ENCODE measurements around the gene BAZ1B.
A peak's percentile ranks its signal among the peaks of the same experiment; 100 is the strongest.

BAZ1B gene

GRCh38 chr7:73520673-73521635, 1.1 kb downstream of the BAZ1B start:
- peaks cover 11 to 13% of the 10 kb centered on the region in 2 donors for H3K4me1 ChIP-seq (ENCODE audit: control insufficient read depth in 2 of 2, insufficient read depth in 2 of 2, low read length in 2 of 2)
- peak overlapping the region; percentile 93 for H3K27ac ChIP-seq (ENCODE audit: low read depth in 2 of 2, low read length in 2 of 2)
- no peaks in the 10 kb centered on the region for H3K9me3 ChIP-seq (ENCODE audit: control insufficient read depth in 2 of 2, low read length in 2 of 2)
- H3K4me3 ChIP-seq (ENCODE audit: low read length in 2 of 2), result peak overlapping the region; percentile 83 to 95
- H3K27me3 ChIP-seq (ENCODE audit: control insufficient read depth in 2 of 2, insufficient read depth in 2 of 2, low read length in 2 of 2), result no peaks in the 10 kb centered on the region
- H3K9ac ChIP-seq (ENCODE audit: low read depth in 1 of 2, low read length in 2 of 2), result peak overlapping the region; percentile 78 to 85
- H3K36me3 ChIP-seq (ENCODE audit: control insufficient read depth in 2 of 2, insufficient read depth in 2 of 2, low read length in 2 of 2), result peaks cover 8% of the 10 kb centered on the region in 2 donors

DNA sequence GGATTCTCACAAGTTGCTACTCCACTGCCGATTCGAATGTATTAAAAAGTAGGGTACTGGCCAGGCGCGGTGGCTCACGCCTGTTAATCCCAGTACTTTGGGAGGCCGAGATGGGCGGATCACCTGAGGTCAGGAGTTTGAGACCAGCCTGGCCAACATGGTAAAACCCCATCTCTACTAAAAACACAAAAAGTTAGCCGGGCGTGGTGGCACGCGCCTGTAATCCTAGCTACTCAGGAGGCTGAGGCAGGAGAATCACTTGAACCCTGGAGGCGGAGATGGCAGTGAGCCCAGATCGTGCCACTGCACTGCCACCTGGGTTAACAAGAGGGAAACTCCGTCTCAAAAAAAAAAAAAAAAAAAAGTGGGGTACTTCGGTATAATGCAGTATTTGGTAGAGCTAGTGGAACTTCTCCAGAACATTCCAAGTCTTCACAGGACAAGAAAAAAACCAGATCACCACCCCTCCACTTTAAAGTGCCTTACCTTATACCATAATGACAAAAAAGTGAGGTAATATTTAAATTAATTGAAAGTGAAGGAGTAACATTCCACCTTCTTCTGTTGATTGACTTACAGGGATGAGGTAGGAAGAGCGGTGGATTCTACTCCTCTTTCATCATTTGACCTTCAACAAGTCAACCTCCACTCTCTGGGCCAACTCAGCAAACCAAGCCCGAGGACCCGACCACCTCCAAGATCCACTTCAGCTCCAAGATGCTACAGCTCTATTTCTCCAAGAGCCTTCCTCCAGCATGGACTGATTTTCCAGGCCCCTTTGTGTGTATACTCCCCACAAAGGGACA, 2.0 kb downstream of the BAZ1B start:
- peak overlapping the region; percentile 8 to 83 for H3K4me3 ChIP-seq (ENCODE audit: low read length in 2 of 2)
- no peaks in the 10 kb centered on the region for H3K9me3 ChIP-seq (ENCODE audit: control insufficient read depth in 2 of 2, low read length in 2 of 2)
- H3K27ac ChIP-seq (ENCODE audit: low read depth in 2 of 2, low read length in 2 of 2), result no peak overlapping the region
- H3K36me3 ChIP-seq (ENCODE audit: control insufficient read depth in 2 of 2, insufficient read depth in 2 of 2, low read length in 2 of 2), result peaks cover 12 to 14% of the 10 kb centered on the region in 2 donors
- H3K27me3 ChIP-seq (ENCODE audit: control insufficient read depth in 2 of 2, insufficient read depth in 2 of 2, low read length in 2 of 2), result no peaks in the 10 kb centered on the region
- peaks cover 11 to 13% of the 10 kb centered on the region in 2 donors for H3K4me1 ChIP-seq (ENCODE audit: control insufficient read depth in 2 of 2, insufficient read depth in 2 of 2, low read length in 2 of 2)
- peak overlapping the region in 1 of 2 donors; percentile 78 for H3K9ac ChIP-seq (ENCODE audit: low read depth in 1 of 2, low read length in 2 of 2)

- H3K4me3 ChIP-seq (ENCODE audit: low read length in 2 of 2), result no peak overlapping the region
- no peak overlapping the region for H3K27ac ChIP-seq (ENCODE audit: low read depth in 2 of 2, low read length in 2 of 2)
- H3K4me1 ChIP-seq (ENCODE audit: control insufficient read depth in 2 of 2, insufficient read depth in 2 of 2, low read length in 2 of 2), result peaks cover 11 to 13% of the 10 kb centered on the region in 2 donors
- no peaks in the 10 kb centered on the region for H3K27me3 ChIP-seq (ENCODE audit: control insufficient read depth in 2 of 2, insufficient read depth in 2 of 2, low read length in 2 of 2)
- no peaks in the 10 kb centered on the region for H3K9me3 ChIP-seq (ENCODE audit: control insufficient read depth in 2 of 2, low read length in 2 of 2)
- H3K36me3 ChIP-seq (ENCODE audit: control insufficient read depth in 2 of 2, insufficient read depth in 2 of 2, low read length in 2 of 2), result peaks cover 16 to 18% of the 10 kb centered on the region in 2 donors
- H3K9ac ChIP-seq (ENCODE audit: low read depth in 1 of 2, low read length in 2 of 2), result no peak overlapping the region
These were observed 3.6 kb downstream of the BAZ1B start for GRCh38 chr7:73518470-73518869.

DNA sequence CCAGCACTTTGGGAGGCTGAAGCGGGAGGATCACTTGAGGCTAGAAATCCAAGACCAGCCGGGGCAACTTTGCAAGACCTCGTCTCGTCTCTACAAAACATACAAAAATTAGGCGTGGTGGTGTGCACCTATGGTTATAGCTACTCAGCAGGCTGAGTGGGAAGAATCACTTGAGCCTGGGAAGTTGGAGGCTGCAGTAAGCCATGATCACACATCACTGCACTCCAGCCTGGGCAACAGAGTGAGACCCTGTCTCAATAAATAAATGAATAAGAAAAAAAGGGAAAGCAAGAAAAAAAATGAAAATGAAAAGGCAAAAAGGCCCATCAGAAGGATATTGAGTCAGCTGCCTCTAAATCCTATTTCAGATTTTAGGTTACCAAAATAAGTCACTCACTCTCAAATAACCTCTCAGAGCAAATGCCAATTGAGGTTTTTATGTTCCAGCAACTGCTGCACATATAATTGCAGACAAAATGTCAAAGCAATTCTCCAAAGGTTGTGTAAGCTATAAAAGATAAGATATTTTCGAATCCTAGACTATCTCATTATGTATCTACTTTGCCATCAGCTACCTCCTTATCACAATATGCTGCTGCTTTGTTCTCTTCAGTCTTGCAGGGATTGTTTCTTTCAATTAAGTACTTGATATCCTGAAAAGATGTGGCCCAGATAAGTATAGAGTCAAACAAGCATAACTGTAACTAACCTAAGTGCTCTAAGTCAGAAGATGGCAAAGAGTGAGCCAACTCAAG, 4.7 kb downstream of the BAZ1B start:
- no peak overlapping the region for H3K27ac ChIP-seq (ENCODE audit: low read depth in 2 of 2, low read length in 2 of 2)
- no peak overlapping the region for H3K4me3 ChIP-seq (ENCODE audit: low read length in 2 of 2)
- H3K36me3 ChIP-seq (ENCODE audit: control insufficient read depth in 2 of 2, insufficient read depth in 2 of 2, low read length in 2 of 2), result peaks cover 16 to 24% of the 10 kb centered on the region in 2 donors
- H3K27me3 ChIP-seq (ENCODE audit: control insufficient read depth in 2 of 2, insufficient read depth in 2 of 2, low read length in 2 of 2), result no peaks in the 10 kb centered on the region
- no peaks in the 10 kb centered on the region for H3K9me3 ChIP-seq (ENCODE audit: control insufficient read depth in 2 of 2, low read length in 2 of 2)
- no peak overlapping the region for H3K9ac ChIP-seq (ENCODE audit: low read depth in 1 of 2, low read length in 2 of 2)
- H3K4me1 ChIP-seq (ENCODE audit: control insufficient read depth in 2 of 2, insufficient read depth in 2 of 2, low read length in 2 of 2), result peaks cover 9 to 11% of the 10 kb centered on the region in 2 donors

DNA sequence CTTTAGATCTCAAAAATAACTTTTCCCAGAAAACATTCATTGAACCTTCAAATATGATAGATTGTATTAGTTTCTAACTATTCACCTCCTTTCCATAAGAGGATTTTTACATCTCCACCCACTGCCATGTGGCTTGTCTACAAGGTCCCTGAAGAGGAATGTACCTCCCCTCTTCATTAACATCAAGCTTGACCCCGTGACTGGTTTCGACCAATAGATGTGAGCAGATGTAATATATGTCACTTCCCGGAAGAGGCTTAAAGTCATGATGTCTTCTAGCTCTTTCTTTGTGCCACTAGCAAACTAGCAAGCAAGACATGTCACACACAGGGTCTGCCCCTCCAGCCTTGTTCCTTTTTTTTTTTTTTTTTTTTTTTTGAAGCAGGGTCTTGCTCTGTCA, 6.9 kb downstream of the BAZ1B start:
- Histone ChIP-seq H3K9me3 (ENCODE audit: control insufficient read depth in 2 of 2, low read length in 2 of 2) (no peaks in the 10 kb centered on the region), H3K27me3 (ENCODE audit: control insufficient read depth in 2 of 2, insufficient read depth in 2 of 2, low read length in 2 of 2) (no peaks in the 10 kb centered on the region), H3K27ac (ENCODE audit: low read depth in 2 of 2, low read length in 2 of 2) (no peak overlapping the region), H3K9ac (ENCODE audit: low read depth in 1 of 2, low read length in 2 of 2) (no peak overlapping the region), H3K36me3 (ENCODE audit: control insufficient read depth in 2 of 2, insufficient read depth in 2 of 2, low read length in 2 of 2) (peaks cover 22 to 31% of the 10 kb centered on the region in 2 donors), H3K4me3 (ENCODE audit: low read length in 2 of 2) (no peak overlapping the region), H3K4me1 (ENCODE audit: control insufficient read depth in 2 of 2, insufficient read depth in 2 of 2, low read length in 2 of 2) (peaks cover 5% of the 10 kb centered on the region in 2 donors)

- Histone ChIP-seq H3K4me3 (ENCODE audit: low read length in 2 of 2) (no peak overlapping the region), H3K36me3 (ENCODE audit: control insufficient read depth in 2 of 2, insufficient read depth in 2 of 2, low read length in 2 of 2) (peaks cover 35 to 47% of the 10 kb centered on the region in 2 donors), H3K9me3 (ENCODE audit: control insufficient read depth in 2 of 2, low read length in 2 of 2) (no peaks in the 10 kb centered on the region), H3K4me1 (ENCODE audit: control insufficient read depth in 2 of 2, insufficient read depth in 2 of 2, low read length in 2 of 2) (no peaks in the 10 kb centered on the region), H3K27me3 (ENCODE audit: control insufficient read depth in 2 of 2, insufficient read depth in 2 of 2, low read length in 2 of 2) (no peaks in the 10 kb centered on the region), H3K9ac (ENCODE audit: low read depth in 1 of 2, low read length in 2 of 2) (no peak overlapping the region), H3K27ac (ENCODE audit: low read depth in 2 of 2, low read length in 2 of 2) (no peak overlapping the region)
These were observed 9.9 kb downstream of the BAZ1B start for GRCh38 chr7:73512018-73512780.

GRCh38 chr7:73509463-73509862, 12.6 kb downstream of the BAZ1B start:
- no peaks in the 10 kb centered on the region for H3K27me3 ChIP-seq (ENCODE audit: control insufficient read depth in 2 of 2, insufficient read depth in 2 of 2, low read length in 2 of 2)
- no peak overlapping the region for H3K4me3 ChIP-seq (ENCODE audit: low read length in 2 of 2)
- H3K27ac ChIP-seq (ENCODE audit: low read depth in 2 of 2, low read length in 2 of 2), result no peak overlapping the region
- no peaks in the 10 kb centered on the region for H3K9me3 ChIP-seq (ENCODE audit: control insufficient read depth in 2 of 2, low read length in 2 of 2)
- peaks cover 43 to 52% of the 10 kb centered on the region in 2 donors for H3K36me3 ChIP-seq (ENCODE audit: control insufficient read depth in 2 of 2, insufficient read depth in 2 of 2, low read length in 2 of 2)
- no peaks in the 10 kb centered on the region for H3K4me1 ChIP-seq (ENCODE audit: control insufficient read depth in 2 of 2, insufficient read depth in 2 of 2, low read length in 2 of 2)
- no peak overlapping the region for H3K9ac ChIP-seq (ENCODE audit: low read depth in 1 of 2, low read length in 2 of 2)

DNA sequence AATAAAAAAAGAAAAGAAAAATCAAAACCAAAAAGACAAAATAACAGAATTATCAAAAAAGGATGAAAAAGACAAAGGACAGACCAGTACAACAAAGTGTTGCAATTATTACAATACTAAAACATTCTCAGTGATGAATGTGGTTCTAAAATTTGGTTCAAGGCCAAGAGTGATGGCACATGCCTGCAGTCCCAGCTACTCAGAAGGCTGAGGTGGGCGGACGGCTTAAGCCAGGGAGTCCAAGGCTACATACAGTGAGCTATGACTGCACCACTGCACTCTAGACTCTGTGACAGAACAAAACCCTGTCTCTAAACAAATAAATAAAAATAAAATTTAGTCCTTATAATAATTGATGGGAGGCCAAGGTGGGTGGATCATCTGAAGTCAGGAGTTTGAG, 14.5 kb downstream of the BAZ1B start:
- Histone ChIP-seq H3K4me3 (ENCODE audit: low read length in 2 of 2) (no peak overlapping the region), H3K36me3 (ENCODE audit: control insufficient read depth in 2 of 2, insufficient read depth in 2 of 2, low read length in 2 of 2) (peaks cover 60% of the 10 kb centered on the region in 2 donors), H3K9ac (ENCODE audit: low read depth in 1 of 2, low read length in 2 of 2) (no peak overlapping the region), H3K4me1 (ENCODE audit: control insufficient read depth in 2 of 2, insufficient read depth in 2 of 2, low read length in 2 of 2) (no peaks in the 10 kb centered on the region), H3K27me3 (ENCODE audit: control insufficient read depth in 2 of 2, insufficient read depth in 2 of 2, low read length in 2 of 2) (no peaks in the 10 kb centered on the region), H3K27ac (ENCODE audit: low read depth in 2 of 2, low read length in 2 of 2) (no peak overlapping the region), H3K9me3 (ENCODE audit: control insufficient read depth in 2 of 2, low read length in 2 of 2) (no peaks in the 10 kb centered on the region)

GRCh38 chr7:73504920-73505319, 17.2 kb downstream of the BAZ1B start:
- H3K4me3 ChIP-seq (ENCODE audit: low read length in 2 of 2), result no peak overlapping the region
- H3K9ac ChIP-seq (ENCODE audit: low read depth in 1 of 2, low read length in 2 of 2), result no peak overlapping the region
- no peaks in the 10 kb centered on the region for H3K9me3 ChIP-seq (ENCODE audit: control insufficient read depth in 2 of 2, low read length in 2 of 2)
- no peak overlapping the region for H3K27ac ChIP-seq (ENCODE audit: low read depth in 2 of 2, low read length in 2 of 2)
- H3K4me1 ChIP-seq (ENCODE audit: control insufficient read depth in 2 of 2, insufficient read depth in 2 of 2, low read length in 2 of 2), result no peaks in the 10 kb centered on the region
- H3K27me3 ChIP-seq (ENCODE audit: control insufficient read depth in 2 of 2, insufficient read depth in 2 of 2, low read length in 2 of 2), result no peaks in the 10 kb centered on the region
- peaks cover 59 to 67% of the 10 kb centered on the region in 2 donors for H3K36me3 ChIP-seq (ENCODE audit: control insufficient read depth in 2 of 2, insufficient read depth in 2 of 2, low read length in 2 of 2)
